Germinal center (tissue), 1 donor: ENCODE data around the gene SH3TC1.

Source experiments
- DNase-seq: peaks from one replicate; pipeline ENCODE4 v3.0.0; 2012; ENCODE audit warnings: mixed read lengths, low spot score

The SH3TC1 gene

DNA sequence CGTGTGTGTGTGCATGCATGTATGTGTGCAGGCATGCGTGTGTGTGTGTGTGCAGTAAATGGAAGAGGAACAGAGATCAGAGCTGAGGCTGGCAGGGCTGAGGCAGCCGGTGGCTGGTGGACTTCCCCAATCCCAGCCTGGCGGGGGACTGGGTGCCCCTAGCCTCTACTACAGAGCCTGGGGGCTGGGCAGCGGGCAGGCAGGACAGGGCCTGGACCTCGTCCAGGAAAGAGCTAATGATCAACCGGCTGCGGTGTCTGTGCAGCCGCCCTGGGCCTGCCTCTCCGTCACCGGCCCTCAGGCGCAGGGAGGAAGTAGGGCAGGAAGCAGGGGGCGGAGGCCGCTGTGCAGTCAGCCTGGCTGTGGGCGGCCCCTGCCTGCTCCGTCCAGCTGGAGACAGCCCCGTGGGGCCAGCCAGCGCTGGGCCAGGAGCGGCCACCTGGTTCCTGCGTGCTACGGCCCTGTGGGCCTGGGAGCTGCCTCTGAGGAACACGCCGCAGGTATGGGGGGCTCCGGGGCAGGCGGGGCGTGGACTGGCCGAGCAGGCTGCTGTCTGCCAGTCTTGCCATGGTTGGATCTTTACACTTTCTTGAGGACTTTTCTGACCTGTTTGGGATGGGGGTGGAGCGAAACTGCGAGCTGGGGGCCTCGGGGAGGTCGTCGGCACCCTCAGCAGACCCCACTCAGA is at the start of gene SH3TC1:
TSS of gene SH3TC1 (plus strand) at position 385 of the 688 bp plus-strand sequence. CDS start 5,905 bp downstream, outside the sequence.
- DNase-seq: peak; percentile 85

DNA sequence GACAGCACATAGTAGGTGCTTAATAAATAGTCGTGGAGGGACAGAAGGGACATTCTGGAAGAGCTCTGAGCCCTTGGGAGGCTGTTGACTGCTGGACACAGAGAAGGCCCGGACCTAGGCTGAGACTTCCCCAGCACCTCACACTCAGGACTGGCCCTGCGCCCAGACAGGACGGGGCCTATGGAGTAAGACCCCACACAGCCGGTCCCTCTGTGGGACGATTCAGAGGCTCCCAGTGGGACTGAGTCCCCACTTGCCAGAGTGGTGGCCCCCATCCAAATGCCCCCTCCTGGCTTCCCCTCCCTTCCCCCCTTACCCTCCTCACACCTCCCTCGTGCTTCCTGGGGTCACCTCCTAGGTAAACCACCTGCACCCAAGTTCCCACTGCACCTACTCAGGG is 49.4 kb upstream of the SH3TC1 start:
- no peak for DNase-seq

GRCh38 chr4:8150152-8151090 is 48.7 kb upstream of the SH3TC1 start:
- DNase-seq: no peak

- no peak for DNase-seq
These were observed 47.9 kb upstream of the SH3TC1 start for GRCh38 chr4:8151165-8151650.

GRCh38 chr4:8152090-8152864 is 46.8 kb upstream of the SH3TC1 start:
- no peak for DNase-seq

- no peak for DNase-seq
These were observed 46.2 kb upstream of the SH3TC1 start for GRCh38 chr4:8152865-8153257.

DNA sequence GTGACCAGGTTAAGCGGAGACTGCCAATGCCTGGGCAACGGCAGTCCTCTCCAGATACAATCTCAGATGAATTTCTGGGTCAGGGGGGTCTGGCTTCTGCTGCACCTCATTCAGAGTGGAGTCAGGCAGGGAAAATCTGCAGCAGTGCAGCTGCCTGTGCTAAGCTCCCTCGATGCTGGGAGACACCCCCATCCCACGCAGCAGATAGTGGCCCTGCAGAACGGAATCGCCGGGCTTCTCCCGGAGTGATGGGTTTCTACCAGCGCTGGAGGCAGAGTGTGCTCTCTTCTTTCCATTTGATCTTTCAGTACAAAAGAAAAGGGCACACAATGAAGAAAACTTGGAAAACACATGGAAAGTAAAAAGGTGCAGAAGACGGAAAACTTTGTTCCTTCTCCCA is 45.6 kb upstream of the SH3TC1 start:
- no peak for DNase-seq

GRCh38 chr4:8155048-8155447 is 44.0 kb upstream of the SH3TC1 start:
- DNase-seq: no peak

- DNase-seq: no peak
These were observed 43.2 kb upstream of the SH3TC1 start for GRCh38 chr4:8155660-8156421.

DNA sequence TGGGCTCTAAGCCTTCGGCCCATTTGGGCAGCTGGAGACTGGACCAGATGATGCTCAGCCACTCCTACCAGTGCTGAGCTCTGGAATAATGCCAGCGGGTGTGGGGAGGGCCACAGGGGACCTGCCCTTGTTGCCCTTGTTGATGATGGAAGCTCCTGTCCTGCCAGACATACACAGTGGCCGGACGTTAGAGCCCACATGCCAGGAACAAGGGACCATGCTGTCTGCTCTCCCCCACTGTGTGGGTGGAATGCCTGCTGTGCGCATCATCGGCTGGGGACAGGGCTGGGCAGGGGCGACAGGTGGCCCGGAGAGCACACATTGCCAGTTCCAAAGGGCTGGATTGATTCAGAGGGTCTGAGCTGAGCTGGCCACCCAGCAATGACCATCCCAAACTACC is 42.5 kb upstream of the SH3TC1 start:
- DNase-seq: no peak

DNA sequence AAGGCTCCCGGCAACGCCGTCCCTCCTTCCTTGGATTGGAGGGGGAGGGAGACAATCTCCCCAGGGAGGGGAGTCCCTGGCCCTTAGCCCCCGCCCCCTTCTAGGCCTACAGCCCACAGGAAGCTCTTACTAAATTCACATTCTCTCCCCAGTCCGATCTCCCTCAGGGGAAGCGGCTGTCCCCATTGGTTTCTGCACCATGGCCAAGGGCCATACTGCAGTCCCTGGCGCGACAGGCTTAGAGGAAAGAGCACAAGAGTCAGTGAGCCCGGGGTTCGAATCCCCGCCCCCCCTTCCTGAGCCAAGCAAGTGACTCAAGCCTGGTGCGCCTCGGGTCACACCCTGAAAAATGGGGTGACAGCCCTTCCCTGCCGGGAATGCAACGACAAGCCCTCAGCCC is 41.6 kb upstream of the SH3TC1 start:
- DNase-seq: no peak

DNA sequence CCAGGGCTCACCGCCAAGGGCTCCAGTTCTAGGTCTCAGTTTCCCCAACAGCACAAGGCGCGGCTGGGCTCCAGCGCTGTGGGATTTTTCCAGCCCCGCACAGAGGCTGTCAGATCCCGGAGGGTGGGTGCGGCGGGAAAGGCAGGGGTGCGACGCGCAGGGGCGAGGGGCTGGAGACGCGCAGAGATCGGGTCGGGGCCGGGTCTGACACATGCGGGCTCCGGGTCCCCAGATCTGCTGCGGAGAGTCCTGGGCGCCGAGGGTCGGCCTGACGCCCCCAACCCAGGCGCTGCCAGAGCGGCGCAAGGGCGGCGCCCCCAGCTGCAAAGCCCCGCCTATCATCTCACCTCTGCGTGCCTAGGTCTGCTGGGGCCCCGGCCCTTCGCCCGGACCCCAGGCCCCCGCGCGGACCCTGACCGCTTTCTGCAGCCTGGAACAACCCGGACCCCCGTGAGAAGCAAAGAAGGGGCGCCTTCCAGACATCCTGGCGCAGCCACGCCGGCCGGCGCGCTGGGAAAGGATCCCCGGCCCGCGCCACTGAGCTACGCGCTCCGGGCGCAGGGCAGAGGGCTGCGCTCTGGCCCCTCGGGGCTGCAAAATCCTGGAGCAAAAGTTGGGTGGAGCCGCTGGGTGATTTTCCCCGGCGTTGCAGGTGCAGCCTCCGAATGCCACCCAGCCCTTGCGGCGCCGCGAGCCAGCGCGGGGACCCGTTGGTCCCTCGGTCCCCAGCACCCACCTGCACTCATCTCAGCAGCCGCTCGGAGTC is 41.0 kb upstream of the SH3TC1 start:
- DNase-seq: no peak

DNA sequence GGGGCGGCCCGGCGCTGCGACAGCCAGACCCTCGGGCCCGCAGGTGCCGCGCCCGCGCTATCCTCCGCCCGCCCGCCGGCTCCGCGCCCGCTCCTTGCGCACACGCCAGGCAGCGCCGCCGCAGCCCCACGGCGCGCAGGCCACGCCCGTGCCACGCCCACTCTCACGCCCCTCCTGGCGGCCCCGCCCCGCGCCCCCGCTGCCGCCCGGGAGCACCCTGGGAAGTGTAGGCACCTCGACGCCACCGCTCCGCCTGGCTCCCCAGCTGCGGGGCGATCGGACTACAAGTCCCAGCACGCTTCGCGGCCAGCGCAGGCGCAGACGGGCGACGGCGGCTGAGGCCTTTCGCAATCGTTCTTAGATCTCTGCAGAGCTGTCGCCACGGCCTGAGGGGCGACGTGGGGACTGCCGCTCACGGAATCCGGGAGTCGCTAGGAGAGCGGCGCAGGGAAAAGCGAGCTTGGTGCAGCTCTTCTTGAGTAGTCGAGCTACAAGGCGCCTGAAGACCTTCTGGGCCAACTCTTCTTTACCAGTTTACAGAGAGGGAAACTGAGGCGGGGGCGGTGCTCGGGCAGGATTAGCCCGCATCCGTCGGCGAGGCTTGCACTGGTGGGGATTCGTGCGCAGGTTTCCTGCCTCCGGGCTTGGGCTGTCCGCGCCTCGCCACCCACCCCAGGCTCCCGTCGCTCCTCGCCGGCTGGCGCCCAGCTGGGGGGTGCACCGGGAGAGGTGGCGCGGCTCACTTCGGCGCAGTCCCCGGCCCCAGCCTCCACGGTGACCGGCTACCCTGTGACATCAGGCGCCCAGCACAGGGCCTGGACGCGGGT is 40.2 kb upstream of the SH3TC1 start, which contains the start of gene ABLIM2:
TSS of gene ABLIM2 (minus strand) at position 104 of the 827 bp plus-strand sequence. CDS start 124 bp downstream, outside the sequence.
- peak; percentile 98 for DNase-seq

GRCh38 chr4:8159537-8160232 is 39.4 kb upstream of the SH3TC1 start:
- no peak for DNase-seq

GRCh38 chr4:8160233-8160560 is 38.9 kb upstream of the SH3TC1 start:
- no peak for DNase-seq

DNA sequence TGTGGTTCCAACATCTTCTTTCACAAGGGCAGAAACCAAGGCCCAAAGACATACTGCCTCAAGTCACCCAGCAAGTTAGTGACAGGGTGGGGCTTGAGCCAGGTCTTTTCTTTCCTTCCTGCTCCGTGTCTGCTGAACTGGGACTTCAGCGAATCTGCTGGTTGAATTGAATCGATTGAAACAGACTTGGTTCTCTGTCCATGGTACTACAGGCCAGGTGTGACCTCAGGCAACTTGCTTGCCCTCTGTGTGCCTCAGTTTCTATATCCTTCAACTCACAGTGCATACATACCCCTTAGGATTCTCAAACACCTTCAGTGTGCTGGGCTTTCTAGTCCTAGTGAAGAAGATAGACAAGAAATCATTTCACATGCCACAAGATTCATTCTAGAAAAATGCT is 38.5 kb upstream of the SH3TC1 start:
- no peak for DNase-seq

DNA sequence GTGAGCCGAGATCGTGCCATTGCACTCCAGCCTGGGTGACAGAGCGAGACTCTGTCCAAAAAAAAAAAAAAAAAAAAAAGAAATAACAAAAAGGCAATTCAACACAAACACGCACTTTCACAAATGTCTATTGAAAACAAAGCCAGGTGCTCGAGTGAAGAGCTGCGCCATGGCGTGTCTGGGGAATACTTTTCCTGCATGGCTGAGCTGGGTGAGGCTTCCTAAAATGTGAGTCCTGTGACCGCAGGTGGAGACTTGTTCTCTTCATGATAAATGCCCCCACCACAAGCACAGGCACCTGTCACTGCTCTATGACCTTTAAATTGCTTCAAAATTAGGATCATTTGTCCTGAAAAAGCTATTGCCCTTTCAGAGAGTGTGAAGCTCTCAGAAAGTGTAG is 36.5 kb upstream of the SH3TC1 start:
- peak; percentile 46 for DNase-seq

DNA sequence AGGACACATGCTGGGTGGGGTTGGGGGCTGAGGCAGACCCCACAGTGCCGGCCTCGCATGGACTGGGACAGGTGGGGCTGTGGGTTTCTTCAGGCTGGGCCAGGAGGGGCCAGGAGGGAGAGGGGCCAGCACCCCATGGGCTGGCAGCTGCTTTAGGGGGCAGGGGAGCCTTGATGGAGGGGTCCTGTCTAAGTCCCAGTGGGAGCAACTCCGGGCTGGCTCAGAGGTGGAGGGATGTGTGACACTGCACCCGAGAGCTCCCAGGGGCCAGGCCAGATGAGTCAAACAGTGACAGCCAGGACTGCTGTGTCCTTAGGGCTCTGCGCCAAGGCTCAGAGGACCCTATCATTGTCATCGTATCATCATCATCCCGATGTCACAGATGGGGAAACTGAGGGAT is 36.1 kb upstream of the SH3TC1 start:
- DNase-seq: no peak
